Heart left ventricle (tissue), 13 donors: Measurements from ENCODE around the gene GPC6.

Source experiments
- CTCF ChIP-seq, 12 donors: fragments of 200-600 bp; sonication (generic) in 4 of 12; IDR thresholded peaks; one replicate each; pipeline versions ENCODE4 v1.5.0 to v1.8.0; 2018 to 2022; ENCODE audit warnings: antibody characterized with exemption in 12 of 12, mild to moderate bottlenecking in 5 of 12
- POLR2A ChIP-seq, 2 donors: fragments of 450-650 bp; IDR thresholded peaks; one replicate each; pipeline ENCODE4 v1.6.1; 2017; ENCODE audit warnings: antibody characterized with exemption in 2 of 2, mild to moderate bottlenecking in 2 of 2, moderate library complexity in 2 of 2
- donor health status: ischemic (EF 13 %, LVEDD 7.1; RV severe dilation, severe dysfunction).
- donor health status: DM: no; HTN: yes; CAD: no.
- donor health status: DM: no; HTN: no; CAD: no.
- donor health status: ischemic (EF 25% LVEDD 6.9; RV normal size, moderate dysfunction).
- donor health status: ischemic (EF 25% LVEDD 5.7; RV mildly dilated, moderate dysfunction).
- donor health status: ischemic (EF 35%, LVEDD 5.7; RV mildly dilated, moderate dysfunction).
- donor health status: nonischemic (EF 11% LVEDD 7.7; RV severe dilation, severe dysfunction).
- donor health status: DM: yes; HTN: yes; CAD: no.
- donor health status: PGD.
- donor health status: ischemic (EF 29% LVEDD 5.4; RV normal size, mild dysfunction).
- donor health status: nonischemic (EF 23%, LVEDD 6.1; RV moderate dilation, normal function).

DNA sequence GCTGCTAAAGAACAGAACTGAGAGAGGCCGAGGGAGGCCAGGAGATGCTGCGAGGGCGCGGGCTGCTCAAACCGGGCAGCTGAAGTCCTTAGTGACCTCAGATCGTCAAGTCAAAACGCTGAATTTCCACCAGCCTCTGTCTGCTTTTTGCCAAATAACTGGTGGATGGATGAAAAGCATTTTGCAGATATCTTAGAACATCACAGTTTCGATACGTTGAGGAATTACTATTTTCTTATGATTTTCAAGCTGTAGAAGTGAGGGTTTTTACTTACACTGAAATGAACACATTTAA, 2.0 kb downstream of the GPC6 start:
- TF ChIP-seq CTCF (IDR thresholded peaks at IDR 0.05) (no peak), POLR2A (IDR thresholded peaks at IDR 0.05) (no peak)
